Activated CD4-positive, alpha-beta T cell treated with anti-CD3 and anti-CD28 coated beads, Interleukin-2, amount 10 ng/mL, durations not matched to agents 24 days and 14 days (primary cell): ENCODE results near the gene ASCC3. TPM values are rescaled to one million over a fixed set of nuclear protein-coding genes. Genes with fewer than 3 reads are reported as not detected.
"Not testable (repeated sequence)": the region's sequence is repeated elsewhere in the genome, so short reads cannot be mapped to it uniquely, and the experiment has no call there.

Source experiments
- DNase-seq: peaks from one replicate; pipeline ENCODE4 v3.0.0; 2022
- H3K27ac Mint-ChIP-seq: one replicate; pipeline ENCODE4 v1.8.0; 2022; ENCODE audit warnings: mild to moderate bottlenecking, mixed read lengths
- H3K27me3 Mint-ChIP-seq: one replicate; pipeline ENCODE4 v1.8.0; 2022; ENCODE audit warnings: mixed read lengths
- H3K36me3 Mint-ChIP-seq: one replicate; pipeline ENCODE4 v1.8.0; 2022; ENCODE audit warnings: low read depth, mild to moderate bottlenecking, mixed read lengths
- H3K4me1 Mint-ChIP-seq: one replicate; pipeline ENCODE4 v1.8.0; 2021; ENCODE audit warnings: mixed read lengths
- H3K4me3 Mint-ChIP-seq: one replicate; pipeline ENCODE4 v1.8.0; 2022; ENCODE audit warnings: mild to moderate bottlenecking, moderate library complexity, mixed read lengths
- H3K9me3 Mint-ChIP-seq: one replicate; pipeline ENCODE4 v1.8.0; 2021; ENCODE audit warnings: mixed read lengths
- intact Hi-C: fragments of 100-400 bp; cut with micrococcal nuclease; formaldehyde crosslinking; loops from one replicate; pipeline ENCODE4 v1.15.1; 2023
- total RNA-seq: library from RNA; stranded (reverse); gene quantifications from 2 replicates; pipeline ENCODE4 v1.2.3, GENCODE V29; 2022

Gene ASCC3
- total RNA-seq, 1 donor from 2014 or later: 68.9 TPM

GRCh38 chr6:100751590-100751989 is 129.5 kb downstream of the ASCC3 start:
- intact Hi-C loops: no loop called here
- peaks cover 16% of the 10 kb centered on the region for H3K36me3 Mint-ChIP-seq
- no peak overlapping the region for H3K4me3 Mint-ChIP-seq
- H3K27me3 Mint-ChIP-seq: no peaks in the 10 kb centered on the region
- no peaks in the 10 kb centered on the region for H3K9me3 Mint-ChIP-seq
- H3K27ac Mint-ChIP-seq: no peak overlapping the region
- no peaks in the 10 kb centered on the region for H3K4me1 Mint-ChIP-seq
- no peak for DNase-seq

- Mint-ChIP-seq H3K27me3 (no peaks in the 10 kb centered on the region), H3K4me3 (no peak overlapping the region), H3K4me1 (no peaks in the 10 kb centered on the region), H3K27ac (no peak overlapping the region), H3K36me3 (peaks cover 26% of the 10 kb centered on the region), H3K9me3 (peaks cover 14% of the 10 kb centered on the region)
- intact Hi-C loops: no loop called here
- DNase-seq: no peak
These were observed 135.6 kb downstream of the ASCC3 start for GRCh38 chr6:100745419-100746041.

- Mint-ChIP-seq H3K4me3 (no peak overlapping the region), H3K36me3 (peaks cover 32% of the 10 kb centered on the region), H3K9me3 (peaks cover 21% of the 10 kb centered on the region), H3K27ac (no peak overlapping the region), H3K4me1 (peaks cover 6% of the 10 kb centered on the region), H3K27me3 (no peaks in the 10 kb centered on the region)
- DNase-seq: no peak
- intact Hi-C loops: no loop called here
These were observed 140.7 kb downstream of the ASCC3 start for GRCh38 chr6:100740439-100740838.

- H3K4me1 Mint-ChIP-seq, H3K27ac Mint-ChIP-seq, DNase-seq, H3K4me3 Mint-ChIP-seq, H3K27me3 Mint-ChIP-seq, intact Hi-C loops: not testable (repeated sequence)
- peaks cover 29% of the 10 kb centered on the region for H3K36me3 Mint-ChIP-seq
- H3K9me3 Mint-ChIP-seq: peaks cover 17% of the 10 kb centered on the region
These were observed 143.4 kb downstream of the ASCC3 start for GRCh38 chr6:100737720-100738119.

GRCh38 chr6:100731411-100731810 is 149.7 kb downstream of the ASCC3 start:
- H3K36me3 Mint-ChIP-seq: peaks cover 2% of the 10 kb centered on the region
- H3K4me1 Mint-ChIP-seq: no peaks in the 10 kb centered on the region
- H3K4me3 Mint-ChIP-seq: no peak overlapping the region
- no peak overlapping the region for H3K27ac Mint-ChIP-seq
- no peaks in the 10 kb centered on the region for H3K9me3 Mint-ChIP-seq
- H3K27me3 Mint-ChIP-seq: no peaks in the 10 kb centered on the region
- DNase-seq: no peak
- intact Hi-C loops: no loop called here

- H3K4me1 Mint-ChIP-seq: no peaks in the 10 kb centered on the region
- H3K4me3 Mint-ChIP-seq: no peak overlapping the region
- DNase-seq: no peak
- H3K27ac Mint-ChIP-seq: no peak overlapping the region
- H3K9me3 Mint-ChIP-seq: no peaks in the 10 kb centered on the region
- peaks cover 2% of the 10 kb centered on the region for H3K36me3 Mint-ChIP-seq
- intact Hi-C loops: no loop called here
- H3K27me3 Mint-ChIP-seq: no peaks in the 10 kb centered on the region
These were observed 150.8 kb downstream of the ASCC3 start for GRCh38 chr6:100730001-100730980.

GRCh38 chr6:100726666-100727065 is 154.5 kb downstream of the ASCC3 start:
- Mint-ChIP-seq H3K9me3 (no peaks in the 10 kb centered on the region), H3K36me3 (peaks cover 18% of the 10 kb centered on the region), H3K4me1 (peaks cover 4% of the 10 kb centered on the region), H3K27ac (no peak overlapping the region), H3K4me3 (no peak overlapping the region), H3K27me3 (no peaks in the 10 kb centered on the region)
- intact Hi-C loops: no loop called here
- DNase-seq: no peak

- H3K27ac Mint-ChIP-seq: no peak overlapping the region
- no peak for DNase-seq
These were observed 156.4 kb downstream of the ASCC3 start for GRCh38 chr6:100724696-100725095.

GRCh38 chr6:100724222-100724621 is 156.9 kb downstream of the ASCC3 start:
- intact Hi-C loops: no loop called here
- Mint-ChIP-seq H3K4me3 (no peak overlapping the region), H3K4me1 (peaks cover 10% of the 10 kb centered on the region), H3K36me3 (peaks cover 19% of the 10 kb centered on the region), H3K27ac (no peak overlapping the region), H3K27me3 (no peaks in the 10 kb centered on the region), H3K9me3 (no peaks in the 10 kb centered on the region)
- no peak for DNase-seq

More at GRCh38 chr6:100724696-100725095, 156.4 kb downstream of the ASCC3 start:
- intact Hi-C loops: no loop called here
- Mint-ChIP-seq H3K36me3 (peaks cover 19% of the 10 kb centered on the region), H3K27me3 (no peaks in the 10 kb centered on the region), H3K9me3 (no peaks in the 10 kb centered on the region), H3K4me3 (no peak overlapping the region), H3K4me1 (peaks cover 10% of the 10 kb centered on the region)

- peaks cover 19% of the 10 kb centered on the region for H3K36me3 Mint-ChIP-seq
- H3K27me3 Mint-ChIP-seq: no peaks in the 10 kb centered on the region
These were observed 159.9 kb downstream of the ASCC3 start for GRCh38 chr6:100721256-100721655.

GRCh38 chr6:100719883-100720682 is 161.0 kb downstream of the ASCC3 start:
- intact Hi-C loops: loop anchor here (1.0 kb wide), 1 partner anchor 43 kb away; no protein-coding TSS in a partner anchor
- no peak overlapping the region for H3K4me3 Mint-ChIP-seq
- DNase-seq: no peak
- H3K4me1 Mint-ChIP-seq: peaks cover 10% of the 10 kb centered on the region
- peaks cover 19% of the 10 kb centered on the region for H3K36me3 Mint-ChIP-seq
- no peaks in the 10 kb centered on the region for H3K9me3 Mint-ChIP-seq
- H3K27me3 Mint-ChIP-seq: no peaks in the 10 kb centered on the region
- no peak overlapping the region for H3K27ac Mint-ChIP-seq

More at GRCh38 chr6:100721256-100721655, 159.9 kb downstream of the ASCC3 start:
- intact Hi-C loops: no loop called here
- H3K4me3 Mint-ChIP-seq: no peak overlapping the region
- H3K27ac Mint-ChIP-seq: no peak overlapping the region
- H3K9me3 Mint-ChIP-seq: no peaks in the 10 kb centered on the region
- DNase-seq: no peak
- H3K4me1 Mint-ChIP-seq: peaks cover 10% of the 10 kb centered on the region

- intact Hi-C loops: no loop called here
- DNase-seq: no peak
- Mint-ChIP-seq H3K4me3 (no peak overlapping the region), H3K27me3 (no peaks in the 10 kb centered on the region), H3K27ac (no peak overlapping the region), H3K36me3 (peaks cover 12% of the 10 kb centered on the region), H3K4me1 (no peaks in the 10 kb centered on the region), H3K9me3 (no peaks in the 10 kb centered on the region)
These were observed 168.1 kb downstream of the ASCC3 start for GRCh38 chr6:100712997-100713396.

- peaks cover 17% of the 10 kb centered on the region for H3K36me3 Mint-ChIP-seq
- DNase-seq: no peak
- peaks cover 11% of the 10 kb centered on the region for H3K9me3 Mint-ChIP-seq
- H3K4me3 Mint-ChIP-seq: no peak overlapping the region
- H3K27ac Mint-ChIP-seq: no peak overlapping the region
- H3K4me1 Mint-ChIP-seq: peaks cover 10% of the 10 kb centered on the region
- intact Hi-C loops: no loop called here
- H3K27me3 Mint-ChIP-seq: no peaks in the 10 kb centered on the region
These were observed 174.6 kb downstream of the ASCC3 start for GRCh38 chr6:100706491-100706890.
